Choroid plexus epithelial cell (primary cell): Measurements from ENCODE around the gene TMEM94.

Experiments used
- DNase-seq: peaks from one replicate; pipeline ENCODE4 v3.0.0-alpha.2; 2010; ENCODE audit warnings: low read depth
- H3K4me3 ChIP-seq: 2 replicates; pipeline ENCODE4 v1.5.1; 2011; ENCODE audit warnings: low read depth, mild to moderate bottlenecking, control low read depth, low read length, moderate library complexity
- CTCF ChIP-seq: conservative IDR thresholded peaks from 2 replicates; pipeline ENCODE4 v1.5.1; 2011; ENCODE audit warnings: low read depth, mild to moderate bottlenecking, control low read depth, inconsistent platforms, low read length, moderate library complexity

Gene TMEM94

GRCh38 chr17:75524269-75524969, 68.0 kb downstream of the TMEM94 start:
- no peak for DNase-seq
- no peak for TF ChIP-seq CTCF
- peak overlapping the region; percentile 59 for H3K4me3 ChIP-seq

GRCh38 chr17:75524970-75525805, 68.8 kb downstream of the TMEM94 start, which contains the start of gene LLGL2:
Gene LLGL2 (plus strand): TSS chr17:75525697. CDS start chr17:75543427, 17,730 bp downstream.
- peak; percentile 39 for DNase-seq
- TF ChIP-seq CTCF = peak; percentile 12
- peak within 1 kb of the TSS; percentile 59 for H3K4me3 ChIP-seq

- DNase-seq = no peak
- no peak for TF ChIP-seq CTCF
- peak overlapping the region; percentile 59 for H3K4me3 ChIP-seq
Observed at GRCh38 chr17:75525806-75526554, 69.5 kb downstream of the TMEM94 start.

- H3K4me3 ChIP-seq = no peak overlapping the region
- no peak for TF ChIP-seq CTCF
- no peak for DNase-seq
Observed at GRCh38 chr17:75526555-75527270, 70.3 kb downstream of the TMEM94 start.

GRCh38 chr17:75530837-75531720, 74.6 kb downstream of the TMEM94 start:
- H3K4me3 ChIP-seq = no peak overlapping the region
- TF ChIP-seq CTCF = no peak
- DNase-seq = no peak

GRCh38 chr17:75531721-75532072, 75.3 kb downstream of the TMEM94 start:
- no peak for TF ChIP-seq CTCF
- H3K4me3 ChIP-seq = no peak overlapping the region
- DNase-seq = no peak
